DMS153 (cell line): ENCODE results near the gene ZNF655.
"Not testable (repeated sequence)": the region's sequence is repeated elsewhere in the genome, so short reads cannot be mapped to it uniquely, and the experiment has no call there.

Source experiments
- DNase-seq: peaks from one replicate; lab custom pipeline; 2025; lab: John Stamatoyannopoulos, UW

Gene ZNF655, protein sequence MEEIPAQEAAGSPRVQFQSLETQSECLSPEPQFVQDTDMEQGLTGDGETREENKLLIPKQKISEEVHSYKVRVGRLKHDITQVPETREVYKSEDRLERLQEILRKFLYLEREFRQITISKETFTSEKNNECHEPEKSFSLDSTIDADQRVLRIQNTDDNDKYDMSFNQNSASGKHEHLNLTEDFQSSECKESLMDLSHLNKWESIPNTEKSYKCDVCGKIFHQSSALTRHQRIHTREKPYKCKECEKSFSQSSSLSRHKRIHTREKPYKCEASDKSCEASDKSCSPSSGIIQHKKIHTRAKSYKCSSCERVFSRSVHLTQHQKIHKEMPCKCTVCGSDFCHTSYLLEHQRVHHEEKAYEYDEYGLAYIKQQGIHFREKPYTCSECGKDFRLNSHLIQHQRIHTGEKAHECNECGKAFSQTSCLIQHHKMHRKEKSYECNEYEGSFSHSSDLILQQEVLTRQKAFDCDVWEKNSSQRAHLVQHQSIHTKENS

DNA sequence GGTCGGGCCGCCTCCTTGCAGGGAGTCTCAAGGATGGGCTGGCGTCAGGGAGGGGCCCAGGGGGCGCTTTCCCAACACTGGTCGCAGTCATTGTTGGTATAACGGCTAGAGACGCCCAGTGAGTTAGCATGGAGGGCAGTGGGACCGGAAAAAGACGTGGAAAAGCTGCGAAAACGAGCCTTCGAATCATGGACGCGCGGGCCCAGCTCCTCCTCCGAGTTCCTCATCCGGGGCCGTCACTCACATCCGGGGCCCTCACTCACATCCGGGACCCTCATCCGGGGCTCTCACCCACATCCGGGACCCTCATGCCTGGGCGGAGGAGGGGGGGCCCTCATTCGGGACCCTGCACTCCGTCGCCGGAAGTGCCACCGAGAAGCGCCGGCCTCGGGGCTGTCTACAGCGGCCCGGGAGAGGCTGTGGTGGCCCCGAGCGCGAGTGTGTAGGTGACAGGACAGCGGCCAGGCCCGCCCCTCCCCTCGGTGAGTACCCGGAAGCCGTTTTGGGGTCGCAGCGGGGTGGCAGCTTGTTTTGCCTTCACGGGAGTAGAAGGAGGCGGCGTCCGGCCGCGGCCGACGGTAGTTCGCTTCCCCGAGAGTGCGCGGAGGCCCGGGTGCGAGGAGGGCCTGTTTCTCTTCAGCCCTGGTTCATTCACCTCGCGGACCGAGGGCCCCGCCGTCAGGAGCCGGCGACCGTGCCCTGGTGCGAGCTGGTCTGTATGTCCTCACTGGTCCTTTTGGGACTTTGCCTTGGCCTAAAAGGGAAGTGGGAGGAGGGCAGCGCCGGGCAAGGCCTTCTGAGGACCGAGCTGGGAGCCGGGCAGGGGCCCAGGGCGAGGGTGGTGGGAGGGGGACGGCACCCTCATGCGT is at the start of gene ZNF655:
Gene ZNF655, plus strand, starts transcription at position 337 of the 869 bp plus-strand sequence. CDS start 1,918 bp downstream, outside the sequence.
- peak; percentile 79 for DNase-seq

DNA sequence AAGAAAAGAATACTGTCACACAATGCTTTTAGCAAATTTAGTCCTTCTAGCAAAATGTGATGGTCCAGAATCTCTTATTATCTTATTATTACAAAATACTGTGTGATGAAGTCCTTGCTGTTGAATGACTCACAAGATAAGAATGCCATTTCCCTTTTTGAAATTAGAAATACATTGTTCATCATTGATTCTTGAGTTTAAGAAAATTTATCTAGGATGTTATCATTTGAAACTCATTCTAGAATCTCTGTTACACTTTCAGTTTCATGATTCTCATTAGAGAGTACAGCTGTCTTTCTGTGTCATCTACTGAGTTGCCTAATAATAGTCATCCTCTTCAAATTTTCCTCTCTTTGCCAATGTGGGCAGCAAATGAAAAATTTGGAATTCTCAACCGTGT is 44.4 kb upstream of the ZNF655 start:
- DNase-seq = no peak

DNA sequence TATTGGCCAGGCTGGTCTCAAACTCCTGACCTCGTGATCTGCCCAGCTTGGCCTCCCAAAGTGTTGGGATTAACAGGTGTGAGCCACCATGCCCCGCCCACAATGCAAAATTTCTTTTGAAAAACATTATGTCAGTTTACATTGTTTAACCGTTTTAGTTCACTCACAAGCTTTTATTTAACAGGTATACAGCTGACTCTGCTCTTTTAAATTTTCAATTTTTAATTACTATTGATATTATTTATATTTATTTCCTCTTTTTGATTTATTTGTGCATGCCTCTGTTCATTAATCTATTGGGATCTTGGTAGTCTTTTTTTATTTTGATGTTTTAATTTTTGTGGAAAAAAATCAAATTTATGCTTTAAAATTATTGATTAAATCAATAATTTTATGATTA is 37.0 kb upstream of the ZNF655 start:
- DNase-seq = no peak

DNA sequence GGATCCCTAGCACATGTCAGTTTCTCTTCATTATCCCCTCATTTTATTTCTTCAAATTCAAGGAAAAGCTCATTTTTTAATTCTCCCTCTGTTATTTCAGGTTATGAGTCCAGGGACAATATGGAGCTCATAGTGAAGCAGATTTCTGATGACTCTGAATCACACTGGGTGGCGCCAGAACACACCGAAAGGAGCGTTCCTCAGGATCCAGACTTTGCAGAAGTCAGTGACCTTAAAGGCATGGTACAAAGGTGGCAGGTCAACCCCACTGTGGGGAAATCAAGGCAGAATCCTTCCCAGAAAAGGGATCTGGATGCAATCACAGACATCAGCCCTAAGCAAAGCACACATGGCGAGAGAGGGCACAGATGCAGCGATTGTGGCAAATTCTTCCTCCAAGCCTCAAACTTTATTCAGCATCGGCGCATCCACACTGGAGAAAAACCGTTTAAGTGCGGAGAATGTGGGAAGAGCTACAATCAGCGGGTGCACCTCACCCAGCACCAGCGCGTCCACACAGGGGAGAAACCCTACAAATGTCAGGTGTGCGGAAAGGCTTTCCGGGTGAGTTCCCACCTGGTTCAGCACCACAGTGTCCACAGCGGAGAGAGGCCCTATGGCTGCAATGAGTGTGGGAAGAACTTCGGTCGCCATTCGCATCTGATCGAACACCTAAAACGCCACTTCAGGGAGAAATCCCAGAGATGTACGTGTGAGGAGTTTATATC is 32.6 kb upstream of the ZNF655 start:
- DNase-seq = no peak

DNA sequence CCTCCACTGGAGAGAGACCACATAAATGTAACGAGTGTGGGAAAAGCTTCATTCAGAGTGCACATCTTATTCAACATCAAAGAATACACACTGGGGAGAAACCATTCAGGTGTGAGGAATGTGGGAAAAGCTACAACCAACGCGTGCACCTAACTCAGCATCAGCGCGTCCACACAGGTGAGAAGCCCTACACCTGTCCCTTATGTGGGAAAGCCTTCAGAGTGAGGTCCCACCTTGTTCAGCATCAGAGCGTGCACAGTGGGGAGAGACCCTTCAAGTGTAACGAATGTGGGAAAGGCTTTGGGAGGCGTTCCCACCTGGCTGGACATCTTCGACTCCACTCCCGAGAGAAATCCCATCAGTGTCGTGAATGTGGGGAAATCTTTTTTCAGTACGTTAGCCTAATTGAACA is 27.1 kb upstream of the ZNF655 start:
- DNase-seq = no peak

DNA sequence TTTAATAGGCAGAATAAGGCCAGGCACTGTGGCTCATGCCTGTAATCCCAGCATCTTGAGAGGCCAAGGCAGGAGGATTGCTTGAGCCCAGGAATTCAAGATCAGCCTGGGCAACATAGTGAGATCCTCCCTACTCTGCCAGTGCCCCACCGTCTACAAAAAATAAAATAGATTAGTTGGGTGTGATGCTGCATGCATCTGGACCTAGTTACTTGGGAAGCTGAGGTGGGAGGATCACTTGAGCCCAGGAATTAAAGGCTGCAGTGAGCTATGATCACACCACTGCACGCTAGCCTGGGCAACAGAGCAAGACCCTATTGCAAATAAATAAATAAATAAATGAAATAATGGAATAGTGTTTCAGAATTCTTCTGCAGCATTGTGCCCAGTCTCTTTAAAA is 22.8 kb upstream of the ZNF655 start:
- no peak for DNase-seq

DNA sequence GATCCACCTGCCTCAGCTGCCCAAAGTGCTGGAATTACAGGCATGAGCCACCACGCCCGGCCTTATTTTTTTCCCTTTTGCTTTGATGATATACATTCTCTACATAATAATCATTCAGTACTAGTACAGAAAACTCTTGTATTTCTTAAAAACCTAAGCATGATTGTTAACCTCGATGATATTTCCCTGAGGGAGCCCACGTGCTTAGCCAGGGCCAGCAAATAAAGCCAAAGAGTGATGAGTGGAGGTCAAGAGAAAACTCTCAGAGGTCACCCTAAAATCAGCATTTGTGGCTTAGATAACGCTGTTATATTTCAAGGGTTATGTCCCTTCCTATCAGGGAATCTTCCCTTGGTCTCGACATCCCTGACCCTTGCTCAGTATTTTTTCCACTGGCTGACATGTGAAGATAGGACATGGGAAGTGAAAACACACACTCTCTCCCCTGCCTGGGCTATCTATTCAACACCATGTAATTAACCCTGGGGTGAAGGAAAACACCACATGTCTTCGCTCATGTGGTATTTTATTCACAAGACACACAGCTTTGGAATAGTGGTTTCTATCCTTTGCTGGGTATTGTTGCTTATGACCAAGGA is 19.1 kb upstream of the ZNF655 start:
- no peak for DNase-seq

DNA sequence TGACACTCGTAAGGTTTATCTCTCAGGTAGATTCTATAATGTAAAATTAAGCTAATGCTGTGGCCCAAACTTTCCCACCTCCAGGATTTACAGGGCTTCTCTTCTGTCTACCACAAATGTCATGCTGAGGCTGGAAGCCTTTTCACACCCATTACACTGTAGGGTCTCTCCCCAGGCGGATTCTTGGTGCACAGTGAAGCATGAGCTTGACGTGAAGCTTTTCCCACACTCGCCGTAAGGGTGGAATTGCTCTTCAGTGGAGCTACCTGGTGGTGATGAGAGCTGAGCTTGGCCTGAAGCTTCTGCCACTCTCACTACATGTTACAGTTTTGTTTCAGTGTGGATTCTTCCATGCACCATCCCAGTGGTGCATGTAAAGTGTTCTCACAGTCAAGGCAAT is 17.9 kb upstream of the ZNF655 start:
- DNase-seq = no peak

DNA sequence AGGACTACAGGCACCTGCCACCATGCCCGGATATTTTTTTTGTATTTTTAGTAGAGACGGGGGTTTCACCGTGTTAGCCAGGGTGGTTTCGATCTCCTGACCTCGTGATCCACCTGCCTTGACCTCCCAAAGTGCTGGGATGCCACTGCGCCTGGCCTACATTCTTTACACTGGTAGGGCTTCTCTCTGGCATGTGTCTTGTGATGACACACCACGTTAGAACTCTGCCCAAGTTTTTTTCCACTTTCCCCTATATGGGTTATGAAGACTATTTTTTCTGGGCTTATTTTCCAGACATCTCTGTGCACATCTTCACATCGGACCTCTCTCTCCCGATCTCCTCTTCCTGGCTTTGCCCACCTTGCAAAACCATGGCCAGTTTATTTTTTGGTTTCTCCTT is 17.2 kb upstream of the ZNF655 start:
- DNase-seq = no peak

DNA sequence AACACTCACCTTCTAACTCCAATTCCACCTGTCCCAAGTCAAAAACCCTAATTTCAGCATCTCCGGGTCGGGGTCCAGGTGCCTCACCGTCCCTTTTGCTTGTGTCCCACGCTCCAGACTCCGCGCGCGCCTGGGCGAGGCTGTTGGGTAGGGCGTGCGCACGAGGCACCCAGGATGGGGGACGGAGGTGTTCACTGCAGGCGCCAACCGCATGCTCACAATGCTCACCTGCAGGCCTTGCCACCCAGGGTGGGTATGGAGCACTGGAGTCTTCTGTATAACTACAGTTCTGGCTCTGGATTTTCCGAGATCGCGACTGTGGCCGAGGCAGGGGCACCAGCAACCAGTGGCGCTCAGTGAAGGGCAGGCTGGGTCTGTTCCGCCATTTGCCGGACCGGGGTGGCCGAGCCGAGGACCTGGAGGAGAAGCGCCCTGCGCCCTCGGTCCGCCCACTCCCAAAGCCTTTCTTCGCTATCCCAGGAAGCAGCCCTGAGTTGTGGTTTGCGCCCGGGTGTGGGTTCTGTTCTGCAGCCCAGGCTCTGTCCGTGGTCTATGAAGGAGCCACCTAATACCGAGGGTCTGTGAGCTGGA is 15.3 kb upstream of the ZNF655 start:
- DNase-seq = no peak

DNA sequence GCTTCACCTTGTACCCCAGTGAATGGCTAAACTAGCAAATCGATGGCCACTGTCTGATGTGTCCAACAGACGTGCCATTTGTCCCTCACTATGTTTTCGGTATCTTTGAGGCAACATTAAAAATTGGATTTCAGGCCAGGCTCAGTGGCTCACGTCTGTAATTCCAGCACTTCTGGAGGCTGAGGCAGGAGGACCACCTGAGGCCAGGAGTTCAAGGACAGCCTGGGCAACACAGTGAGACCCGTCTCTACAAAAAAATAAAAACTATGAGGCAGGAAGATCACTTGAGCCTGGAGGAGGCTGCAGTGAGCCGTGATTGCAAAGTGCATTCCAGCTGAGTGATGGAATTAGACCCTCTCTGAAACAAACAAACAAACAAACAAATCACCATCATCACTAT is 14.5 kb upstream of the ZNF655 start:
- no peak for DNase-seq

DNA sequence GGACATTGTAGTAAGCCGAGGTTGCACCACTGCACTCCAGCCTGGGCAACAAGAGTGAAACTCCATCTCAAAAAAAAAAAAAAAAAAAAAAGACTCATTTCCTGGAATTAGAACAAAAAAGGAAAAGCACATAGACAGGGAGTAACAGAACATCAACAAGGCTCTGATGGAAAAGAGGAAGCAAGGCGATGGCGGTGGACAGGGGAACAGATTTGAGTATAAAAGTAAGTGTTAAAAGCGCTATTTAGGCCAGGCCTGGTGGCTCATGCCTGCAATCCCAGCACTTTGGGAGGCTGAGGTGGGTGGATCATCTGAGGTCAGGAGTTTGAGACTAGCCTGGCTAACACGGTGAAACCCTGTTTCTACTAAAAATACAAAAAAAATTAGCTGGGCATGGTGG is 13.1 kb upstream of the ZNF655 start:
- DNase-seq = not testable (repeated sequence)

DNA sequence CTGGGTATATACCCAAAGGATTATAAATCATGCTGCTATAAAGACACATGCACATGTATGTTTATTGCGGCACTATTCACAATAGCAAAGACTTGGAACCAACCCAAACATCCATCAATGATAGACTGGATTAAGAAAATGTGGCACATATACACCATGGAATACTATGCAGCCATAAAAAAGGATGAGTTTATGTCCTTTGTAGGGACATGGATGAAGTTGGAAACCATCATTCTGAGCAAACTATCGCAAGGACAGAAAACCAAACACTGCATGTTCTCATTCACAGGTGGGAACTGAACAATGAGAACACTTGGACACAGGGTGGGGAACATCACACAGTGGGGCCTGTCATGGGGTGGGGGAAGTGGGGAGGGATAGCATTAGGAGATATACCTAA is 8.9 kb upstream of the ZNF655 start:
- DNase-seq = not testable (repeated sequence)

DNA sequence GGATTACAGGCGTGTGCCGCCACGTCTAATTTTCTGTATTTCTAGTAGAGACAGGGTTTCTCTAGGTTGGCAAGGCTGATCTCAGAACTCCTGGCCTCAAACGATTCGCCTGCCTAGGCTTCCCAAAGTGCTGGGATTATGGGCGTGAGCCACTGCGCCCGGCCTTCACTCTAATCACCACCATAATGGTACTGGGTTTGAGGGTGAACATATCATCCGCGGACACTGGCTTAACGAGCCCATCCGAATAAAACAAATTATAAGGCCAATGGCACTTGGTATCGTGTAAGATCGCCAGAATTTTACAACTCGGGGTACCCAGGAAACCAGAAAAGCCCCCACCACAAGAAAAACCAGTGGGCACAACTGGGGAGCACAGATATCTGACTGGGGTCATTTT is 7.1 kb upstream of the ZNF655 start:
- DNase-seq = no peak

DNA sequence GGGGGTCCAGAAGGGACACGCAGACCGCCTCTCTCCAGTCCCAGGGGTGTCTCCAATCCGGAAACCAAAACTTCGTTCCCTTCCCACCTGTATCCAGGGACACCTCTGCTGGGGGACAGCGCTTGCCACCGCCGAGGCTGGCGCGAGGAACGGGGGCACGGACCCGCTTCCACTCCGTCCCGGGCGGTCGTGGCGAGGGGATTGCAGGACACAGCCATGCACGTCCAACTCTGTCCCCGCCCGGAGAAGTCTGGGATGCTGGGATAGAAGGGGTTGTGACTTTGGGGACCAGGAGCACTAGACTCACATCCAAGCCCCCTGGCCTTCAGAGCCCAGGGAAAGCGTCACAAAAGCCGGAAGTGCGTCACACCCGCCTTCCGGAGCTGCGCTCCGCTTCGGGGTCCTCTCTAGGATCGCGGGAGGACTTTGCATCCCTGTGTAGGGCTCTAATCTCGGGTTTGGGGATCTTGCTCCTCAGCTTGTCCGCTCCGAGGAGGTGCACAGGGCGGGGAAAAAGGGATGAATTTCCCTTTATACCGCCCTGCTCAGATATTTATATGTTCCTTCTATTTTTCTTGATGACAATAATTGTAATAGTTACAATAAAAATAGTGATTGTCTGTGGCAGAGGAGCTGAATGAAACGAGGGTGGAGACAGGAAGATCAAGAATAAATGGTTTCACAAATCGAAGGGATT is 6.5 kb upstream of the ZNF655 start, which contains the start of gene FAM200A:
Gene FAM200A, minus strand, starts transcription at position 348 of the 697 bp plus-strand sequence. CDS start 3,707 bp downstream, outside the sequence.
- peak; percentile 86 for DNase-seq

DNA sequence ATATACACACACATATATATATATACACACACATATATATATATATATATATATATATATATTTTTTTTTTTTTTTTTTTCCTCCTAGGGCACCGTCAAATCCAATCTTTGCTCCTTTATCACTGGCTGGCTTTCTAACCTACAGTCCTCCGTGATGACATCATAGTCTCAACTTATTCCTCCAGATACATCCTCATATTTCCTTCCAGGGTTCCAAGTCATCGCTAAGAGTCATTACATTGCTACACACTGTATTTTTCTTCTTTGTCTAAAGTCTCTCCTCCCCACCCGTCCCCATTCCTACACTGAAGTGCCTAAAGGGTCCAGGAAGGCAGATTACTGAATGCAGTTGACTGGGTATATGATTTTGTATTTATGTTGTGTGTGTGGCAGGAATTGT is 5.4 kb upstream of the ZNF655 start:
- no peak for DNase-seq

DNA sequence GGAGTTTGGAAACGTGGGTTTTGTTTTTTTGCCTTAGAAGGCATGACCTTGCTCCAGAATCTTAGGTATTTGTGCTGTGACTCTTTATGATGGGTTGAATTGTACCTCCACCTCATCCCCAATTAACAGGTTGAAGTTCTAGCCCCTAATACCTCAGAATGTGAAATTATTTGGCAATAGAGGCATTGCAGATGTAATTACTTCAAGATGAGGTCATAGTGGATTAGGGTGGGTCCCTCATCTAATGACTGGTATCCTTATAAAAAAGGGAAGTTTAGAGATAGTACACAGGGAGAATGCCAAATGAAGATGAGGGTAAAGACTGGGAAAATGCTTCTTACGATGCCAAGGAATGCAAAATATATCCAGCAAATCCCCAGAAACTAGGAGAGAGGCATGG is 3.5 kb upstream of the ZNF655 start:
- DNase-seq = no peak

DNA sequence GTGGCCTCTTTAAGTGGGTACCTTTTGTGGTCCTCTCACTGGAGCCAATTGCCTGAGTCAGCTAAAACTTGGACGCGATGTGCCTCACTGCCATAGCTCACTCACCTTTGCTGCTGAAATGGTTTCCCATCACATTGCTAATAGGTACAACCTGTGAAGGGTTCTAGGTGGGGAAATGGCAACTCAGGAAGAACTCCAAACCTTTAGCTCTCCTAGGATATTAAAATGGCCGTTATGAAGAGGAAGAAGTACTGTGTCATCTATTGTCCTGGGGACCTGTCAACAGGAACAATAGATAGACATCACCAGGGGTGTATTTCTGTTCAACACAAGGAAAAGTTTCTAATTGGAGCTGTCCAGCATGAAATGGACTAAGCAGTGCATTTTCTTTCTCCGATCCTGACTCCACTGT is 1.2 kb upstream of the ZNF655 start:
- no peak for DNase-seq

DNA sequence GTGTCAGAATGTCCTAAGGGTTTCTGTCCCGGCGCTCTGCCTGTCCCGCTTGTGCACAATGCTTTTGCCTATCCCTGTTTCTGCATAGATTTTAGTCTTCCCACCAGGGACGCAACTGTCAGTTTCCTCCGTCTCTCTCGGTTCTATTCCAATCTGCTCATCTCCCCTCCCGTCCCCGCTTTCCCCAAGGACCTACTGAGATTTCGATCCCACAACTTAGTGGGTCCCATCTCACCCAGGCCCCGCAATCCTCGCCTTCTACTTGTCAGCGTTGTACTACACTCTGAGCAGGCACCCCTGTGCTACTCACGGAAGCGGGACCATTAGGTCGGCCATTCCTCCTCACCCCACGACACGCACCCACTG is 519 bp upstream of the ZNF655 start:
- no peak for DNase-seq

DNA sequence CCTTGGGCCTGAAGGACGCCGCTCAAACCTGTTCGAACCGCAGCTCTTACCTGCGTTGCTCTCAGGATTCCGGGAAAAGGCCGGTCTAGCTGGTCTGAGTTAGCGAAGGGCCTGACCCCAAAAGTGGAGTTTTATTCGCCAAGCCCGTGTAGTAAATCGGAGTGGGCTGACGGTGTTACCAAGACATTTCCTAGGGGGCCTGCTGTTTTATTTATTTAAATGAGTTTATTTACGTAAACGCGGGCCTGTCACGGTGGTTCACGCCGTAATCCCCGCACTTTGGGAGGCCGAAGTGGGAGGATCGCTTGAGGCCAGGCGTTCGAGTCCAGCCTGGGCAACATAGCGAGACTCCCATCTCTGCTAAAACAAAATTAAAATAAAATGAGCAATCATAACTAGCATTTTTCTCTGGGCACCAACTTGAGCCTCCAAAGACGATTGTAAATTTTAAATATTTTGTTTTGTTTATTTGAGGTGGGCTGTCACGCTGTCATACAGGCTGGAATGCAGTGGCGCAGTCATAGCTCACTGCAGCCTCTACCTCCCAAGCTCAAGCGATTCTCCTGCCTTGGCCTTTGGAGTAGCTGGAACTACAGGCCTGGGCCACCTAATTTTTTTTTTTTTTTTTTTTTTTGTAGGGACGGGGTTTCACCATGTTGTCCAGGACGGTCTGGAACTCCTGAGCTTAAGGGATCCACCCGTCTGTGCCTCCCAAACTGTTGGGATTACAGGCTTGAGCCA is 903 bp downstream of the ZNF655 start:
- no peak for DNase-seq
